Progenitor cell of endocrine pancreas (in vitro differentiated cells): ENCODE results near the gene CENPP. TPM values are rescaled to one million over a fixed set of nuclear protein-coding genes. Genes with fewer than 3 reads are reported as not detected.

Experiments used
- DNase-seq: peaks from one replicate; pipeline ENCODE4 v3.0.0; 2021; ENCODE audit warnings: low spot score; ENCODE audit not compliant: unreplicated experiment
- H3K27ac Mint-ChIP-seq: 2 replicates; pipeline ENCODE4 v1.8.0; 2021; ENCODE audit warnings: mild to moderate bottlenecking, moderate library complexity, mixed read lengths
- H3K27me3 Mint-ChIP-seq: 2 replicates; pipeline ENCODE4 v1.8.0; 2021; ENCODE audit warnings: mixed read lengths
- H3K36me3 Mint-ChIP-seq: 2 replicates; pipeline ENCODE4 v1.8.0; 2022; ENCODE audit warnings: mixed read lengths; ENCODE audit not compliant: insufficient read depth
- H3K4me1 Mint-ChIP-seq: 2 replicates; pipeline ENCODE4 v1.8.0; 2021; ENCODE audit warnings: low read depth, mixed read lengths
- H3K4me3 Mint-ChIP-seq: 2 replicates; pipeline ENCODE4 v1.8.0; 2021; ENCODE audit warnings: low read depth, mild to moderate bottlenecking, moderate library complexity, mixed read lengths
- H3K9me3 Mint-ChIP-seq: 2 replicates; pipeline ENCODE4 v1.8.0; 2021; ENCODE audit warnings: low read depth, mixed read lengths
- CTCF ChIP-seq: fragments of 200-600 bp; sonication (generic); IDR thresholded peaks from one replicate; pipeline ENCODE4 v1.5.0; 2021; ENCODE audit warnings: antibody characterized with exemption, mild to moderate bottlenecking; ENCODE audit not compliant: unreplicated experiment
- total RNA-seq: library from RNA; stranded (reverse); gene quantifications from 2 replicates; pipeline ENCODE4 v1.2.1, GENCODE V29; 2021

The CENPP gene
- total RNA-seq, 1 donor from 2014 or later, result 5.0 TPM

GRCh38 chr9:92650296-92650695 is 324.5 kb downstream of the CENPP start:
- Mint-ChIP-seq H3K27ac (no peak overlapping the region), H3K4me3 (no peak overlapping the region), H3K9me3 (no peaks in the 10 kb centered on the region), H3K27me3 (no peaks in the 10 kb centered on the region), H3K36me3 (peaks cover 29% of the 10 kb centered on the region), H3K4me1 (no peaks in the 10 kb centered on the region)
- TF ChIP-seq CTCF, result no peak
- no peak for DNase-seq

GRCh38 chr9:92650839-92651621 is 325.3 kb downstream of the CENPP start:
- Mint-ChIP-seq H3K27ac (no peak overlapping the region), H3K4me3 (no peak overlapping the region), H3K36me3 (peaks cover 25% of the 10 kb centered on the region), H3K4me1 (no peaks in the 10 kb centered on the region), H3K9me3 (no peaks in the 10 kb centered on the region), H3K27me3 (no peaks in the 10 kb centered on the region)
- TF ChIP-seq CTCF, result no peak
- DNase-seq, result no peak

- Mint-ChIP-seq H3K9me3 (no peaks in the 10 kb centered on the region), H3K27me3 (no peaks in the 10 kb centered on the region), H3K4me1 (no peaks in the 10 kb centered on the region), H3K4me3 (no peak overlapping the region), H3K27ac (peak overlapping the region; percentile 49), H3K36me3 (peaks cover 14% of the 10 kb centered on the region)
- TF ChIP-seq CTCF, result no peak
- no peak for DNase-seq
These were observed 326.7 kb downstream of the CENPP start for GRCh38 chr9:92652461-92652860.

- no peak overlapping the region for H3K27ac Mint-ChIP-seq
- H3K9me3 Mint-ChIP-seq, result no peaks in the 10 kb centered on the region
- H3K27me3 Mint-ChIP-seq, result no peaks in the 10 kb centered on the region
- H3K4me3 Mint-ChIP-seq, result no peak overlapping the region
- H3K4me1 Mint-ChIP-seq, result no peaks in the 10 kb centered on the region
- DNase-seq, result no peak
- peaks cover 8% of the 10 kb centered on the region for H3K36me3 Mint-ChIP-seq
- no peak for TF ChIP-seq CTCF
These were observed 328.9 kb downstream of the CENPP start for GRCh38 chr9:92654481-92655301.

GRCh38 chr9:92655366-92655765 is 329.6 kb downstream of the CENPP start:
- TF ChIP-seq CTCF, result no peak

More at GRCh38 chr9:92655366-92655765, 329.6 kb downstream of the CENPP start:
- Mint-ChIP-seq H3K36me3 (peaks cover 8% of the 10 kb centered on the region), H3K4me1 (no peaks in the 10 kb centered on the region), H3K27me3 (no peaks in the 10 kb centered on the region), H3K4me3 (no peak overlapping the region), H3K9me3 (no peaks in the 10 kb centered on the region), H3K27ac (no peak overlapping the region)
- no peak for DNase-seq
